ENCODE results near the gene TBC1D30. TPM values are rescaled to one million over a fixed set of nuclear protein-coding genes. Genes with fewer than 3 reads are reported as not detected.
A peak's percentile ranks its signal among the peaks of the same experiment; 100 is the strongest.

TBC1D30 gene
- total RNA-seq, 1 donor from 2014 or later = 1.2 TPM

GRCh38 chr12:64884728-64885127, 60.3 kb downstream of the TBC1D30 start:
- peaks cover 7% of the 10 kb centered on the region for H3K27me3 ChIP-seq (ENCODE audit: insufficient read depth, low read length)
- FAIRE-seq (no peak), DNase-seq (ENCODE audit: low read depth) (no peak)
- H3K79me2 ChIP-seq (ENCODE audit: insufficient read depth, low read length) = no peaks in the 10 kb centered on the region
- no peak for TF ChIP-seq EZH2 (IDR thresholded peaks at IDR 0.05; ENCODE audit: insufficient read depth, low read length)
- H3K27ac ChIP-seq (ENCODE audit: low read depth, low read length) = no peak overlapping the region
- no peaks in the 10 kb centered on the region for H3K9me3 ChIP-seq (ENCODE audit: insufficient read depth, low read depth, low read length)
- Mint-ChIP-seq H3K4me3 (ENCODE audit: unreplicated experiment) (no peak overlapping the region), H3K36me3 (ENCODE audit: low read depth, unreplicated experiment) (no peaks in the 10 kb centered on the region), H3K9me3 (ENCODE audit: unreplicated experiment) (no peaks in the 10 kb centered on the region), H3K27ac (ENCODE audit: unreplicated experiment) (no peak overlapping the region), H3K27me3 (ENCODE audit: low read depth, unreplicated experiment) (peaks cover 7% of the 10 kb centered on the region), H3K4me1 (ENCODE audit: low read depth, unreplicated experiment) (peaks cover 2% of the 10 kb centered on the region)
- no peak overlapping the region for H3K4me2 ChIP-seq (ENCODE audit: low read length)
- H3K4me3 ChIP-seq (ENCODE audit: insufficient read depth, low read depth, low read length) = no peak overlapping the region
- H4K20me1 ChIP-seq (ENCODE audit: insufficient read depth, low read length) = no peaks in the 10 kb centered on the region
- H2AFZ ChIP-seq (ENCODE audit: low read depth, low read length) = no peak overlapping the region
- H3K9ac ChIP-seq (ENCODE audit: low read length) = no peak overlapping the region
- no peaks in the 10 kb centered on the region for H3K36me3 ChIP-seq (ENCODE audit: insufficient read depth, low read length)
- H3K4me1 ChIP-seq (ENCODE audit: insufficient read depth, low read length) = no peaks in the 10 kb centered on the region

- Histone ChIP-seq H2AFZ (ENCODE audit: low read depth, low read length) (no peak overlapping the region), H3K27me3 (ENCODE audit: insufficient read depth, low read length) (peaks cover 8% of the 10 kb centered on the region), H3K4me3 (ENCODE audit: insufficient read depth, low read depth, low read length) (no peak overlapping the region), H3K36me3 (ENCODE audit: insufficient read depth, low read length) (no peaks in the 10 kb centered on the region), H3K4me1 (ENCODE audit: insufficient read depth, low read length) (peaks cover 9% of the 10 kb centered on the region), H3K9ac (ENCODE audit: low read length) (no peak overlapping the region), H3K4me2 (ENCODE audit: low read length) (no peak overlapping the region), H3K79me2 (ENCODE audit: insufficient read depth, low read length) (no peaks in the 10 kb centered on the region), H4K20me1 (ENCODE audit: insufficient read depth, low read length) (no peaks in the 10 kb centered on the region), H3K9me3 (ENCODE audit: insufficient read depth, low read depth, low read length) (no peaks in the 10 kb centered on the region), H3K27ac (ENCODE audit: low read depth, low read length) (no peak overlapping the region)
- FAIRE-seq (no peak), DNase-seq (ENCODE audit: low read depth) (no peak)
- no peak overlapping the region for H3K27ac Mint-ChIP-seq (ENCODE audit: unreplicated experiment)
- H3K4me3 Mint-ChIP-seq (ENCODE audit: unreplicated experiment) = no peak overlapping the region
- H3K9me3 Mint-ChIP-seq (ENCODE audit: unreplicated experiment) = no peaks in the 10 kb centered on the region
- H3K36me3 Mint-ChIP-seq (ENCODE audit: low read depth, unreplicated experiment) = no peaks in the 10 kb centered on the region
- H3K27me3 Mint-ChIP-seq (ENCODE audit: low read depth, unreplicated experiment) = peaks cover 9% of the 10 kb centered on the region
- no peak for TF ChIP-seq CTCF (IDR thresholded peaks at IDR 0.05; ENCODE audit: insufficient read depth, low read depth, low read length)
- peaks cover 9% of the 10 kb centered on the region for H3K4me1 Mint-ChIP-seq (ENCODE audit: low read depth, unreplicated experiment)
Observed at GRCh38 chr12:64889434-64890216, 65.2 kb downstream of the TBC1D30 start.

GRCh38 chr12:64890873-64891468, 66.5 kb downstream of the TBC1D30 start:
- Mint-ChIP-seq H3K4me1 (ENCODE audit: low read depth, unreplicated experiment) (peaks cover 9% of the 10 kb centered on the region), H3K36me3 (ENCODE audit: low read depth, unreplicated experiment) (no peaks in the 10 kb centered on the region), H3K27me3 (ENCODE audit: low read depth, unreplicated experiment) (peaks cover 9% of the 10 kb centered on the region), H3K4me3 (ENCODE audit: unreplicated experiment) (no peak overlapping the region), H3K27ac (ENCODE audit: unreplicated experiment) (no peak overlapping the region), H3K9me3 (ENCODE audit: unreplicated experiment) (no peaks in the 10 kb centered on the region)
- H3K36me3 ChIP-seq (ENCODE audit: insufficient read depth, low read length) = no peaks in the 10 kb centered on the region
- H3K4me2 ChIP-seq (ENCODE audit: low read length) = no peak overlapping the region
- no peaks in the 10 kb centered on the region for H3K9me3 ChIP-seq (ENCODE audit: insufficient read depth, low read depth, low read length)
- H3K4me3 ChIP-seq (ENCODE audit: insufficient read depth, low read depth, low read length) = no peak overlapping the region
- H2AFZ ChIP-seq (ENCODE audit: low read depth, low read length) = no peak overlapping the region
- H3K27me3 ChIP-seq (ENCODE audit: insufficient read depth, low read length) = peaks cover 8% of the 10 kb centered on the region
- TF ChIP-seq EZH2 (IDR thresholded peaks at IDR 0.05; ENCODE audit: insufficient read depth, low read length) (no peak), CTCF (IDR thresholded peaks at IDR 0.05; ENCODE audit: insufficient read depth, low read depth, low read length) (peak; percentile 71)
- DNase-seq (ENCODE audit: low read depth) = peak; percentile 32
- peaks cover 16% of the 10 kb centered on the region for H3K4me1 ChIP-seq (ENCODE audit: insufficient read depth, low read length)
- FAIRE-seq = peak; percentile 43
- H3K9ac ChIP-seq (ENCODE audit: low read length) = no peak overlapping the region
- H4K20me1 ChIP-seq (ENCODE audit: insufficient read depth, low read length) = no peaks in the 10 kb centered on the region
- H3K79me2 ChIP-seq (ENCODE audit: insufficient read depth, low read length) = no peaks in the 10 kb centered on the region
- no peak overlapping the region for H3K27ac ChIP-seq (ENCODE audit: low read depth, low read length)

Data from astrocyte (in vitro differentiated cells and primary cell).